Endometrial microvascular endothelial cells (primary cell): Measurements from ENCODE around the gene POLN. TPM values are rescaled to one million over a fixed set of nuclear protein-coding genes. Genes with fewer than 3 reads are reported as not detected.
"Not testable (repeated sequence)": the region's sequence is repeated elsewhere in the genome, so short reads cannot be mapped to it uniquely, and the experiment has no call there.

Experiments used
- in situ Hi-C: cut with HindIII; loops from 2 replicates; pipeline ENCODE4 v1.10.0; 2017; ENCODE audit warnings: low sequenced_read_pairs, low pct_unique_long_range_greater_than_20kb; ENCODE audit errors: inconsistent ontology term
- total RNA-seq: library from RNA; depleted of rRNA; stranded (reverse); fragments of >200 nt; gene quantifications from one replicate; pipeline ENCODE4 v1.2.3, GENCODE V29; 2015; ENCODE audit errors: inconsistent ontology term

The POLN gene
- total RNA-seq, 1 donor from 2014 or later = 2.3 TPM

- in situ Hi-C loops = no loop called here
Measured at GRCh38 chr4:2276581-2277325, 34.8 kb upstream of the POLN start.

GRCh38 chr4:2275546-2276251 lies 33.8 kb upstream of the POLN start:
- in situ Hi-C loops = no loop called here

- in situ Hi-C loops = not testable (repeated sequence)
Measured at GRCh38 chr4:2275044-2275397, 33.1 kb upstream of the POLN start.

- in situ Hi-C loops = no loop called here
Measured at GRCh38 chr4:2274320-2275043, 32.6 kb upstream of the POLN start.

GRCh38 chr4:2273657-2274319 lies 31.9 kb upstream of the POLN start:
- in situ Hi-C loops = no loop called here

- in situ Hi-C loops = no loop called here
Measured at GRCh38 chr4:2273221-2273620, 31.3 kb upstream of the POLN start.

GRCh38 chr4:2272828-2273120 lies 30.9 kb upstream of the POLN start:
- in situ Hi-C loops = no loop called here

GRCh38 chr4:2272026-2272827 lies 30.3 kb upstream of the POLN start:
- in situ Hi-C loops = no loop called here

- in situ Hi-C loops = no loop called here
Measured at GRCh38 chr4:2271279-2272025, 29.5 kb upstream of the POLN start.

GRCh38 chr4:2270341-2271165 lies 28.6 kb upstream of the POLN start:
- in situ Hi-C loops = no loop called here

- in situ Hi-C loops = no loop called here
Measured at GRCh38 chr4:2269618-2270163, 27.8 kb upstream of the POLN start.

- in situ Hi-C loops = no loop called here
Measured at GRCh38 chr4:2269206-2269531, 27.2 kb upstream of the POLN start.

- in situ Hi-C loops = no loop called here
Measured at GRCh38 chr4:2268357-2269205, 26.7 kb upstream of the POLN start.

- in situ Hi-C loops = no loop called here
Measured at GRCh38 chr4:2267841-2268240, 25.9 kb upstream of the POLN start.

- in situ Hi-C loops = no loop called here
Measured at GRCh38 chr4:2267320-2267811, 25.4 kb upstream of the POLN start.

GRCh38 chr4:2266821-2267220 lies 24.9 kb upstream of the POLN start:
- in situ Hi-C loops = no loop called here
